Measurements from ENCODE around the gene VAT1.

- TF ChIP-seq POLR2A (IDR thresholded peaks at IDR 0.05; ENCODE audit: low read length) = no peak
- TF ChIP-seq GATA1 (IDR thresholded peaks at IDR 0.05; ENCODE audit: low read depth, low read length) = no peak
Measured at GRCh38 chr17:43014649-43015542, 7.3 kb downstream of the VAT1 start.

All from erythroblast (primary cell).